NCI-H2107 treated with DMSO at 0.1 percent for 48 hours (cell line): Measurements from ENCODE around the gene LRP1-AS.
"Not testable (repeated sequence)": the region's sequence is repeated elsewhere in the genome, so short reads cannot be mapped to it uniquely, and the experiment has no call there.

Experiments used
- DNase-seq: peaks from one replicate; lab custom pipeline; 2025; ENCODE audit not compliant: unreplicated experiment; lab: John Stamatoyannopoulos, UW

The LRP1-AS gene

DNA sequence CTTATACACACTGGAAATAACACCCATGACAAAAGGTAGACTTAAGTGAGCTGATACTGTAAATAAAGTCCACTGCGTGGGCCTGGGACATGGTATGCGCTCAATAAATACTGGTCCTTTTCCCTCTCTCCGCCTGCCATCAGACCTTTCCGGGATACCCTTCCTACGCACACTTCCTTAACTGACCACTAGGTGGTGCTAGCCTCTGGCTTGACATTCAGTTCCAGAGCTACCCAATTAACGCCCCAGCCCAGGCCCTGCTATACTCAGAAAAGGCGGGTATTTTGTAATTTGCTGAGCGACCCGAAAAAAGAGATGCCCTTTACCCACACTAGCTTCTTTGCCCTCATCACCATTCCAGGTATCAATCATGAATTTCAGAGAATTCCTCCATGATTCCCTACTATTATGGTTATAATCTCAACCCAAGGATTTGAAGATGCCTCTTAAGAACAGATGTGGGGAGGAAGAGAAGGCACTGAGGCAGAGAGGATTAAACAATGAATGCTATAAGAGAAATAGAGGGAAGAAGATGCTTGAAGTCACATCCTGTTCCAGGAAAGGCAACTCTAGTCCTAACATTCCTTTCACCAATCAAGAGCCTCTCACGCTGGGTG is 23.1 kb downstream of the LRP1-AS start:
- peak; percentile 87 for DNase-seq

- no peak for DNase-seq
These were observed 23.6 kb downstream of the LRP1-AS start for GRCh38 chr12:57123813-57124212.

DNA sequence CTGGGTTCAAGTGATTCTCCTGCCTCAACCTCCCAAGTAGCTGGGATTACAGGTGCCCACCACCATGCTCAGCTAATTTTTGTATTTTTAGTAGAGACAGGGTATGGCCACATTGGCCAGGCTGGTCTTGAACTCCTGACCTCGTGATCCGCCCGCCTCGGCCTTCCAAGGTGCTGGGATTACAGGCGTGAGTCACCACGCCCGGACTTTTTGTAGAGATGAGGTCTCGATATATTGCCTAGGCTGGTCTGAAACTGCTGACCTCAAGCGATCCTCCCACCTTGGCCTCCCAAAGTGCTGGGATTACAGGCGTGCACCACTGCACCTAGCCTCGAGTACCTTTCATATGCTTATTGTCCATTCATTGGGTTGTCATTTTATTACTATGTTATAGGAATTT is 26.7 kb downstream of the LRP1-AS start:
- not testable (repeated sequence) for DNase-seq

DNA sequence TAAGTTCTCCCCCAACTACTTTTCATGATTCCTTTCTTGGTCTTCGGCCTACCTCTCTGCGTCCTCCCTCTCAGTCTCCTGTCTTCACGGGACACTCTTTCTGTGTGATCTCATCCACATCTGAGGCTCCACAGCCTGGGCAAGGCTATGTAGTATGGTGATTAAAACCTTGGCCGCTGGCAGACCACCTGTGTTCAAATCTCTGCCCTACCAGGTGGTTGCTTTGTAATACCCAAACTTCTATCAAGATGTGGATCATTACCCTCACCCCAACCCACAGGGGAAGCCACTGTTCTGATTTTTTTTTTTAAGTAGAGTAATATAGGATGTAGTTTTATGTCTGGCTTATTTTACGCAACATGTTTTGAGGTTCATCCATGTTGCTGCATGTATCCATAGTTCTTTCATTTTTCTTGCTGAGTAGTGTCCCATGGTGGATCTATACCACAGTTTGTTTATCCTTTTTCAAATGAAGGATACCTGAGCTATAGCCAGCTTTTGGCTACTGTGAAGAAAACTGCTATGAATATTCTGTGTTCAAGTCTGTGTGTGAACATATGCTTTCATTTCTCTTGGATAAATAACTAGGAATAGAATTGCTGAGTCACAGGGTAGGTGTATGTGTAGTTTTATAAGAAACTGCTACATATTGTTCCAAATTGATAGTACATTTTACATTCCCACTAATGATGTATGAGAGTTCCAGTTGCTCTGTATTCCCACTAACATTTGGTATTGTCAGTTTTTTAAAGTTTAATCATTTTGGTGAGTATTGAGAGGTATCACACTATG is 27.9 kb downstream of the LRP1-AS start:
- DNase-seq = no peak

GRCh38 chr12:57118711-57119271 is 28.6 kb downstream of the LRP1-AS start:
- no peak for DNase-seq

- DNase-seq = no peak
These were observed 30.7 kb downstream of the LRP1-AS start for GRCh38 chr12:57116580-57117281.

GRCh38 chr12:57112492-57113294 is 34.7 kb downstream of the LRP1-AS start:
- no peak for DNase-seq

DNA sequence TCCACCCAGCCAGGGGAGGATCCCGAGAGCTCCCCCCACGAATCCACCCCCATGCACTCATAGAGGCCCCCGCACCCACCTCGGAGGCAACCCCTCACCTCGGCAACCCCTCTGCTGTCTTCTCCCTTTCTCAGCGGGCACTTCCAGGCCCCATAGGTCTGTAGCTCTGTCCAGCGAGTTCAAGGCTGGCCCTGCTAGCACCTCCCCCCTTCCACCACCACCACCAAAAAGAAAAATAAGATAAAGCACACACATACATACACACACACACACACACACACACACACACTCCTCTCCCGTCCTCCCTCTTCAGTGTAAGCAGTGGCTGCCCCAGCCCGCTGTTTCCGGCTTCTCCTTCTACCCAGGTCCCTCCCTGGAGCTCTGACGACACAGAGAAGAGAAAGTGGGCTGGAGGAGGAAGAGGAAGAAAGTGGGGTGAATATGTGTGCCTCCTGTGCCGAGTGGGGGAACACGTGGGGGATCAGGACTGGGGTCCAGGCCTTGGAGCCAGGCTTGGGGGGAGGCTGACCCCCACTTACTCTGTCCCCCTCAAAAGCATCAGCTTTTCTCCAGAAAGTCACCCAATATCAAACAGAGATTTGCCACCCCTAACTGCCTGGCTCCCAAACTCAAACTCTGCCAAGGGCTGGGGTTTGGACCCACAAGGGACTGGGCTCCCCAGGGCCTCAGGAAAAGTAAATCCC is 36.2 kb downstream of the LRP1-AS start, which contains the start of gene STAT6:
TSS of gene STAT6 (minus strand) at position 332 of the 704 bp plus-strand sequence. CDS start 3,084 bp downstream, outside the sequence.
- DNase-seq = peak; percentile 20

DNA sequence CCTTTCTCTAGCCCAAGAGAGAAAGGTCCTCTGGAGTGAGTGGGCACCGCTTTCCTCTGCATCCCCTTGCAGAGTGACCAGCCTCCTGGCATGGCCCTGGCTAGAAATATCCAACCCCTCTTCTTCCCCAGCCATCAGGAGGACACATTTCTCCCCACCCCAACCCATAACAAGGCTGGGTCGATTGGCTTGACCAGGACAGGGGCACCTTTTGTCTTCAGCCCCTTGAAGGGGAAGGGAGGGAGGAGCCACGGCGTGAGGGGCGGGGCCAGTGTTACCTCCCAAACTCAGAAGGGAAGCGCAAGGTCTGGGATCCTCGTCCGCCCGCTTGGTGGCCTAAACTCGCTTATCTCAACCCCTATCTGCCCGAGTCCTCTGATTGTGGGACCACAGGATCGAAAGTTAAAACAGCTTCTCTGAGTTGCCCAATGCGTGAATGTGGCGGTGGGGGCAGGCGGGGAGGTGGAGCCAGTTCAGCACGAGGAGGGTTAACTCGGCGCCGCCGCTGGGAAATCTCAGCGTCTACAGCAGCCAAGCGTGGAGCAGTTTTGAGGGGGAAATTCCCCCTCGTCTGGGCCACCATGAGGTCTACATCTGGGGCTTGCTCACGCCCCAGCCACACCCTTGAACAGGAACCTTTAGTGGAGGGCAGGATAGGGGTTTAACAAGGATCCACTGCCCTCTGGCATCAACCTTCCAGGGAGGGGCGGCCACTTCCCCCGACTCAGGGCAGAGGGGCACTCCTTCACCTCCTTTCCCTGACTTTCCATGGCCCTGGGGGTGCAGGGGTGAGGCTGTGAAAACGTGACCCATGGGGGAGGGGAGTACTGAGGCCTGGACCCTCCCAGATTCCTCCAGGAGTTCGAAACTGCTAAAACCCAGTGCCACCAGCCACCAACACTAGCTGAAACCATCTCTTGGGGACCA is 37.1 kb downstream of the LRP1-AS start:
- no peak for DNase-seq

DNA sequence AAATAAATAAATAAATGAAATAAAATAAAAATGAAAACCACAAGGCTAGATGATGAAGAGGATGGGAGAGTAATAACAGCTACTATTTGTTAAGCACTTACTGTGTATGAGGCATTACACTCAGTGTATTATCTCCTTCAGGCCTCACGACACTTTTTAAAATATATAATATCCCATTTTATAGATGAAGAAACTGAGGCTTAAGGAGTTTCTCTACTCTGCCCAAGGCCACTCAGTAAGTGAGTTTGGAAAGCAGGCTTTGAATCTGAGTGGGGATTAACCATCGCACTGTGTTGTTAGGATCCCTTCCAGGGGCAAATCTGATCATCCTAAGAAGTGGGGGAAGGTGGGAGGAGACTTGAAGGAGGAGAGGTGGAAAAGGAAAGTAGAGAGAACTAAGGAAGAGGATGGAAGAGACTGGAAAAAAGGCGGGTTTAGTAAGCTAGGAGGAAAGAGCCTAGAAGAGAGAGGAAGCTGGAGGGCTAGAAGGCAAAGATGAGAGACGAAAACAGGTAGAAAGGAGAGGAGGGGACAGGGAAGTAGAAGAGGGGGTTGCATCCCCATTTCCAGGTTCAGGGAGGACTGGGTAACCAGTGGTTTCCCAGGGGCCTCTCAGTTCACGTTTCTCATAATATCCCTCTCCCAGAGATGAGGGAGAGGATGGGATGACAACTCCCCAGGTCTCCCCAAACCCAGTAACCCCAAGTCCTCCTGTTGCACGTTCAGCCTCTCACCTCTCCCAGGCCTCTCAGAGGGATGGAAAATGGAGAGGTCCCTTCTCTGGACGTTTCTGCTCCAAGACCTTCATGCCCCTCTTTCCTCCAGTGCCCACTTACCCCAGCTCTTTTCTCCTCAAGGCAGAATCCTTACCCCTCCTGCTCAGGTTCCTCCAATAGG is 38.0 kb downstream of the LRP1-AS start:
- no peak for DNase-seq

DNA sequence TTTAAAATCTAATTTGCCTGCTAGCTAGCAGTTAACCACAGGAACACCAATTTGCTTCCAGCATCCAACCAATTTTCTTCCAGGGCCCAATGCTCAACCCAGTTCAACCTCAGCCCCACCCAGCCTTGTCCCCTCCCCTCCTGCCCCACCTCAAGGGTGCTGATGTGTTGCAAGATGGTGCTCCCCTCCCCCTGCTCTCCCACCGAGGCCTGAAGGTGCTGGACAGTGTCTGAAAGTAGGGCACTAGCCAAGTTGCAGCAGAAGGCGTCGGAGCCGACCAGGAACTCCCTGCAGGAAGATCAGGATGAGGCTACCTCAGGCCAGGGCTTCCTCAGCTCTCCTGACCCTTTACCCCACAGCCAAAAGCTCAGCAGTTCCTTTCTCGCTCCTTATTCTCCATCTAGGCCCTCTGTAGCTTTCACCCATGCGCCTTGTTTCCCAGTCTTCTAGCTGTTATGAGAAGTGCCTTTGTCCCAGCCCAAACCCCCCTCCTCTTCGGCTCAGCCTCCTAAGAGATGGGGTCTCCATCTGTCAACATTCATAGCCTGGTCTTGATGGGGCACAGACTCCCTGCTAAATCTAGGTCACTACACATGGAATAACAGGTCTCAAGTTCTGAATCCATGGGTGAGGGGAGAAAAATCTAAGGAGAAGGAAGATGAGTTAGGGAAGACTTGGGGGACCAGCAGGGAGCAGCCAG is 39.8 kb downstream of the LRP1-AS start:
- no peak for DNase-seq

DNA sequence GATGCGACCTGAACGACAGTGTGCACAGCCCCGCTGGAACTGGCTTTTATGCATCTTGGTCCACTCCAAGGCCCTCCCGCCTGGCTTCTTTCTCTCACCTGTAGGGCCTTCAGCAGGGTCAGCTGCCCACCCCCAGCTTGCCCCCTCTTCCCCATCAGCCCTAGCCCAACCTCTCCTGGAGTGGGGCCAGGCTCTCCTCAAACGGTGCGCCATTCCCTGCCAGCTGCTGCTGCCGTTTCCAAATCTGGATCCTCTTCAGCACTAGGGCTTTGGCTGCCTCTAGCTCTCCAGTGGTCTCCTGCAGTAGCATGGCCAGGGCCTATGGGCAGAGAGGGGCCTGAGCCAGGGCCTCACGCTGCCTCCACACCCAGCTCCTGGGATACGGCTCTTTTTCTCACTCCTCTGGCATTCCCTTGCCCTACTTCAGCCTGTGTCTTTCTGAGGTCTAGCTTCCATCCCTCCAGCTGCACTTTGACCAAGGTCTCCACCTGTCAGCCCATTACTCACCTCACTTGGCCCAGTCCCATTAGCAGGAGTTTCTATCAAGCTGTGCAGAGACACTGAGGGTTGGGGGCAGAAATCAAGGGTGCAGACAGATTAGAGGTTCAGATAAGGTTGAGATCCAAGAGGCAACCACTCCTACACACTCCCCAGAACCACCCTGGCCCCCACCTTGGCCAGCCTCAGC is 41.3 kb downstream of the LRP1-AS start:
- no peak for DNase-seq

GRCh38 chr12:57105011-57105753 is 42.2 kb downstream of the LRP1-AS start:
- DNase-seq = no peak

- no peak for DNase-seq
These were observed 43.0 kb downstream of the LRP1-AS start for GRCh38 chr12:57104292-57104910.

DNA sequence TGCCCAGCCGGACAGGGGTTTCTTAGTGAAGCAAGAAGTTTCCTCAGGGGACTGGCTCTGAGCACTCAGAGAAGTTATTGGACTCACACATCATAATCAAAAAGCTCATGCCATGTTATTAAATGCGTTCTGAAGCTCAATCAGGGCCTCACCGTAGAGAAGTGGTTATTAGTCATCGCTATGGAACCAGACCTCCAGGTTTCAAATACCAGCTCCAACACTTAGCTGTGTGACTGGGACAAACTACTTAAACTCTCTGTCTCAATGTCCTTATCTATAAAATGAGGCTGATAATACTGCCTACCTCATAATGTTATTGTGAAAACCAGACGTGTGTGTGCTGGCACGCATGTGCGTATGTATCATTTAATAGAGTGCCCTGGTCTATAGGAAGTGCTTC is 43.6 kb downstream of the LRP1-AS start:
- DNase-seq = no peak
